IMR-90 (cell line): Measurements from ENCODE around the gene LRP6. TPM values are rescaled to one million over a fixed set of nuclear protein-coding genes. Genes with fewer than 3 reads are reported as not detected.

ENCODE experiments used
- ATAC-seq: fragments of 200-7000 bp; cut with Tn5 transposase; 2 replicates; pipeline ENCODE4 v1.9.1; 2020; ENCODE audit warnings: low read depth, mild to moderate bottlenecking, moderate library complexity
- BruUV-seq: library from RNA; stranded (reverse); fragments of 400-500 nt; replicated peaks from 2 replicates; lab custom pipeline; 2021; lab: Mats Ljungman, UMichigan
- CTCF ChIA-PET: fragments of 300-600 bp; formaldehyde crosslinking; extraction: SDS; loops from one replicate; lab custom pipeline; 2021; ENCODE audit warnings: antibody characterized with exemption; lab: Yijun Ruan, JAX
- POLR2A ChIA-PET: fragments of 300-600 bp; sonication (Branson Sonifier 250); formaldehyde crosslinking; loops from one replicate; lab custom pipeline; 2022; ENCODE audit warnings: antibody characterized with exemption; ENCODE audit not compliant: unreplicated experiment; lab: Charles Lee
- DNase-seq: peaks from one replicate; pipeline ENCODE4 v3.0.0; 2013
- H2AFZ ChIP-seq: replicated peaks from 2 replicates; pipeline ENCODE3; 2013; ENCODE audit warnings: low read length, mild to moderate bottlenecking; ENCODE audit not compliant: poor library complexity
- H2AK5ac ChIP-seq: 2 replicates; pipeline ENCODE4 v1.6.1; 2013; ENCODE audit warnings: low read depth, low read length, inconsistent platforms
- H2AK9ac ChIP-seq: replicated peaks from 2 replicates; pipeline ENCODE3; 2013; ENCODE audit warnings: mild to moderate bottlenecking, low read depth, low read length, moderate library complexity; ENCODE audit not compliant: poor library complexity
- H2BK120ac ChIP-seq: 2 replicates; pipeline ENCODE4 v1.6.1; 2013; ENCODE audit warnings: low read depth, low read length, inconsistent platforms
- H2BK15ac ChIP-seq: 3 replicates; pipeline ENCODE4 v1.6.1; 2013; ENCODE audit warnings: low read depth, low read length, inconsistent platforms
- H2BK20ac ChIP-seq: 2 replicates; pipeline ENCODE4 v1.6.1; 2013; ENCODE audit warnings: low read depth, mild to moderate bottlenecking, inconsistent platforms, low read length, moderate library complexity
- H2BK5ac ChIP-seq: 2 replicates; pipeline ENCODE4 v1.6.1; 2013; ENCODE audit warnings: mild to moderate bottlenecking, low read depth, low read length, inconsistent platforms; ENCODE audit not compliant: poor library complexity, severe bottlenecking
- H3K14ac ChIP-seq: replicated peaks from 2 replicates; pipeline ENCODE4 v1.6.1; 2013; ENCODE audit warnings: low read depth, low read length, inconsistent platforms
- H3K18ac ChIP-seq: 2 replicates; pipeline ENCODE4 v1.6.1; 2013; ENCODE audit warnings: low read depth, low read length, control low read depth
- H3K23ac ChIP-seq: 2 replicates; pipeline ENCODE4 v1.6.1; 2013; ENCODE audit warnings: low read depth, low read length, inconsistent platforms
- H3K27ac ChIP-seq: 2 replicates; pipeline ENCODE4 v1.5.1; 2013; ENCODE audit warnings: mild to moderate bottlenecking, control low read depth, low read length; ENCODE audit not compliant: insufficient read depth
- H3K27me3 ChIP-seq: 2 replicates; pipeline ENCODE4 v1.6.1; 2013; ENCODE audit warnings: low read length; ENCODE audit not compliant: control insufficient read depth, insufficient read depth
- H3K36me3 ChIP-seq: 2 replicates; pipeline ENCODE4 v1.6.1; 2013; ENCODE audit warnings: low read length, mixed read lengths; ENCODE audit not compliant: control insufficient read depth, insufficient read depth
- H3K4ac ChIP-seq: 2 replicates; pipeline ENCODE4 v1.6.1; 2013; ENCODE audit warnings: low read depth, low read length, inconsistent platforms
- H3K4me1 ChIP-seq: 2 replicates; pipeline ENCODE4 v1.6.1; 2013; ENCODE audit warnings: low read length, mixed read lengths; ENCODE audit not compliant: control insufficient read depth, insufficient read depth
- H3K4me2 ChIP-seq: 2 replicates; pipeline ENCODE4 v1.6.1; 2013; ENCODE audit warnings: low read depth, mild to moderate bottlenecking, control low read depth, low read length, moderate library complexity
- H3K4me3 ChIP-seq: 2 replicates; pipeline ENCODE4 v1.5.1; 2013; ENCODE audit warnings: low read depth, mild to moderate bottlenecking, control low read depth, low read length, moderate library complexity; ENCODE audit not compliant: insufficient read depth
- H3K56ac ChIP-seq: 2 replicates; pipeline ENCODE4 v1.6.1; 2013; ENCODE audit warnings: low read length, inconsistent platforms; ENCODE audit not compliant: insufficient read depth; ENCODE audit errors: extremely low read depth
- H3K79me1 ChIP-seq, 2 experiments: 2 replicates each; pipeline ENCODE4 v1.6.1; 2013; ENCODE audit warnings: low read length in 2 of 2, inconsistent platforms in 1 of 2, low read depth in 1 of 2
- H3K9ac ChIP-seq: 2 replicates; pipeline ENCODE4 v1.6.1; 2013; ENCODE audit warnings: low read depth, low read length, control low read depth
- H3K9me1 ChIP-seq: 2 replicates; pipeline ENCODE4 v1.6.1; 2013; ENCODE audit warnings: low read length, inconsistent platforms; ENCODE audit not compliant: insufficient read depth
- H3K9me3 ChIP-seq: 2 replicates; pipeline ENCODE4 v1.6.1; 2013; ENCODE audit warnings: low read length; ENCODE audit not compliant: control insufficient read depth, insufficient read depth
- H4K20me1 ChIP-seq: 2 replicates; pipeline ENCODE4 v1.6.1; 2013; ENCODE audit warnings: low read length, inconsistent platforms; ENCODE audit not compliant: insufficient read depth
- H4K5ac ChIP-seq: 2 replicates; pipeline ENCODE4 v1.6.1; 2013; ENCODE audit warnings: mild to moderate bottlenecking, low read depth, low read length, control low read depth
- H4K8ac ChIP-seq, 2 experiments: 2 replicates each; pipeline ENCODE4 v1.6.1; 2013; ENCODE audit warnings: low read depth in 2 of 2, low read length in 2 of 2, control low read depth in 1 of 2, inconsistent platforms in 1 of 2
- H4K91ac ChIP-seq: 2 replicates; pipeline ENCODE4 v1.6.1; 2013; ENCODE audit warnings: low read depth, low read length, inconsistent platforms; ENCODE audit not compliant: insufficient read depth
- BHLHE40 ChIP-seq: fragments of 150-350 bp; IDR thresholded peaks from 2 replicates; pipeline ENCODE4 v1.6.1; 2016; ENCODE audit warnings: mild to moderate bottlenecking, low read depth, low read length
- CEBPB ChIP-seq: IDR thresholded peaks from 2 replicates; pipeline ENCODE4 v1.6.1; 2012; ENCODE audit warnings: low read depth, low read length, improper control_type of control experiment
- CHD1 ChIP-seq: IDR thresholded peaks from 2 replicates; pipeline ENCODE4 v1.6.1; 2012; ENCODE audit warnings: low read depth, low read length, improper control_type of control experiment
- CTCF ChIP-seq: conservative IDR thresholded peaks from 2 replicates; pipeline ENCODE4 v1.5.1; 2012; ENCODE audit warnings: mild to moderate bottlenecking, low read depth, low read length, improper control_type of control experiment
- ELK1 ChIP-seq: fragments of 150-350 bp; IDR thresholded peaks from 2 replicates; pipeline ENCODE4 v1.6.1; 2016; ENCODE audit warnings: low read depth, mild to moderate bottlenecking, low read length, moderate library complexity, borderline replicate concordance
- FOS ChIP-seq: fragments of 150-350 bp; IDR thresholded peaks from 2 replicates; pipeline ENCODE4 v1.6.1; 2016; ENCODE audit warnings: low read depth, low read length
- MAFK ChIP-seq: IDR thresholded peaks from 2 replicates; pipeline ENCODE4 v1.6.1; 2012; ENCODE audit warnings: low read depth, low read length, improper control_type of control experiment
- MAZ ChIP-seq: IDR thresholded peaks from 2 replicates; pipeline ENCODE4 v1.6.1; 2012; ENCODE audit warnings: low read depth, mild to moderate bottlenecking, low read length, improper control_type of control experiment, moderate library complexity, borderline replicate concordance
- MXI1 ChIP-seq: IDR thresholded peaks from 2 replicates; pipeline ENCODE4 v1.6.1; 2012; ENCODE audit warnings: low read depth, mild to moderate bottlenecking, low read length, moderate library complexity, borderline replicate concordance
- NFE2L2 ChIP-seq: fragments of 150-350 bp; IDR thresholded peaks from 2 replicates; pipeline ENCODE4 v1.6.1; 2016; ENCODE audit warnings: low read depth, mild to moderate bottlenecking, low read length
- POLR2A ChIP-seq: IDR thresholded peaks from 2 replicates; pipeline ENCODE4 v1.6.1; 2012; ENCODE audit warnings: mild to moderate bottlenecking, low read depth, low read length
- RAD21 ChIP-seq: IDR thresholded peaks from 2 replicates; pipeline ENCODE4 v1.6.1; 2012; ENCODE audit warnings: low read length, improper control_type of control experiment
- RCOR1 ChIP-seq: IDR thresholded peaks from 2 replicates; pipeline ENCODE4 v1.6.1; 2012; ENCODE audit warnings: mild to moderate bottlenecking, low read length, improper control_type of control experiment; ENCODE audit not compliant: insufficient replicate concordance
- RFX5 ChIP-seq: IDR thresholded peaks from 2 replicates; pipeline ENCODE4 v1.8.0; 2012; ENCODE audit warnings: low read depth, mild to moderate bottlenecking, low read length, moderate library complexity
- SMC3 ChIP-seq: fragments of 150-350 bp; IDR thresholded peaks from 2 replicates; pipeline ENCODE4 v1.6.1; 2016; ENCODE audit warnings: low read depth, mild to moderate bottlenecking, antibody characterized with exemption, low read length, moderate library complexity
- USF2 ChIP-seq: fragments of 150-350 bp; IDR thresholded peaks from 2 replicates; pipeline ENCODE4 v1.6.1; 2017; ENCODE audit warnings: mild to moderate bottlenecking, antibody characterized with exemption, low read length, low read depth
- WGBS, 2 experiments: methylation state at CpG; one replicate each; pipeline versions ENCODE4 v1.1.5 to v1.1.7; 2013; ENCODE audit warnings: missing lambda C conversion rate in 2 of 2; ENCODE audit not compliant: insufficient read length in 1 of 2; ENCODE audit errors: extremely low coverage in 2 of 2; 5-methylcytosine and 5-hydroxymethylcytosine counted together
- dilution Hi-C: fragments of 300-500 bp; cut with HindIII; formaldehyde crosslinking; loops from one replicate; pipeline ENCODE4 v1.14.3; 2018; ENCODE audit warnings: low sequenced_read_pairs; ENCODE audit not compliant: unreplicated experiment
- in situ Hi-C: fragments of 300-500 bp; cut with MboI; formaldehyde crosslinking; loops from 3 replicates; pipeline ENCODE4 v1.14.3; 2019; ENCODE audit warnings: low sequenced_read_pairs, inconsistent platforms, mixed read lengths
- intact Hi-C: fragments of 100-400 bp; cut with micrococcal nuclease; formaldehyde crosslinking; loops from 2 replicates; pipeline ENCODE4 v1.10.0; 2022
- polyA plus RNA-seq, 3 experiments: library from polyadenylated mRNA; depleted of rRNA; stranded (reverse); fragments of >200 nt; gene quantifications; 2 replicates each; pipeline ENCODE4 v1.2.3, GENCODE V29; 2012; ENCODE audit warnings: low replicate concordance in 1 of 3
- total RNA-seq: library from RNA; depleted of rRNA; stranded (reverse); fragments of >200 nt; gene quantifications from 2 replicates; pipeline ENCODE4 v1.2.3, GENCODE V29; 2012

Gene LRP6
- total and polyA plus RNA-seq, 2 of the 4 experiments (the other 2 are of a cell fraction): 14.2 to 32.1 TPM

GRCh38 chr12:12278899-12279298 lies 12.1 kb upstream of the LRP6 start:
- H3K4me1 ChIP-seq: peaks cover 7% of the 10 kb centered on the region
- H2BK5ac ChIP-seq: no peak overlapping the region
- H3K36me3 ChIP-seq: no peaks in the 10 kb centered on the region
- H3K79me1 ChIP-seq: no peaks in the 10 kb centered on the region
- H3K27ac ChIP-seq: no peak overlapping the region
- H3K23ac ChIP-seq: no peak overlapping the region
- no peak overlapping the region for H4K91ac ChIP-seq
- no peak overlapping the region for H3K56ac ChIP-seq
- intact Hi-C loops: no loop called here
- H3K4me3 ChIP-seq: no peak overlapping the region
- H4K5ac ChIP-seq: no peak overlapping the region
- TF ChIP-seq MXI1 (no peak), CHD1 (no peak), CEBPB (no peak), ELK1 (no peak), MAFK (no peak), FOS (no peak), USF2 (no peak), BHLHE40 (no peak), RFX5 (no peak), MAZ (no peak), RAD21 (no peak), SMC3 (no peak), RCOR1 (no peak), CTCF (no peak), POLR2A (no peak), NFE2L2 (no peak)
- H2BK20ac ChIP-seq: no peak overlapping the region
- H3K9me1 ChIP-seq: peaks cover 3% of the 10 kb centered on the region; the same call in 1 of the 2 replicates
- in situ Hi-C loops: no loop called here
- no peak overlapping the region for H4K8ac ChIP-seq
- no peak overlapping the region for H3K9ac ChIP-seq
- H2BK120ac ChIP-seq: no peak overlapping the region
- H3K4me2 ChIP-seq: no peak overlapping the region
- no peak overlapping the region for H3K4ac ChIP-seq
- ChIA-PET CTCF (no interaction called here), POLR2A (no interaction called here)
- H2AK9ac ChIP-seq: no peak overlapping the region
- H2BK15ac ChIP-seq: no peak overlapping the region
- H4K20me1 ChIP-seq: no peaks in the 10 kb centered on the region
- no peak overlapping the region for H3K14ac ChIP-seq
- BruUV-seq: no TSS peak
- H3K9me3 ChIP-seq: peaks cover 6% of the 10 kb centered on the region
- H2AFZ ChIP-seq: peak overlapping the region; percentile 61
- WGBS, 2 experiments: no CpG with 5 or more reads among the region's 4 CpGs
- no peak overlapping the region for H3K18ac ChIP-seq
- DNase-seq (peak; percentile 61), ATAC-seq (no peak)
- no peaks in the 10 kb centered on the region for H3K27me3 ChIP-seq
- dilution Hi-C loops: no loop called here
- H2AK5ac ChIP-seq: no peak overlapping the region
